ACC112 (cell line): ENCODE data around the gene TDRD3.
"Not testable (repeated sequence)": the region's sequence is repeated elsewhere in the genome, so short reads cannot be mapped to it uniquely, and the experiment has no call there.

Experiments
- H2AFZ ChIP-seq: fragments of 200-600 bp; sonication (generic); one replicate; pipeline ENCODE4 v1.6.0; 2017; ENCODE audit warnings: antibody characterized with exemption, low read length; ENCODE audit not compliant: unreplicated experiment
- H3K27ac ChIP-seq: fragments of 200-600 bp; sonication (generic); 2 replicates; pipeline ENCODE4 v1.5.1; 2014; ENCODE audit warnings: low read depth, mild to moderate bottlenecking, antibody characterized with exemption, low read length, moderate library complexity
- H3K27me3 ChIP-seq: fragments of 200-600 bp; sonication (generic); 2 replicates; pipeline ENCODE4 v1.6.1; 2014; ENCODE audit warnings: mild to moderate bottlenecking, antibody characterized with exemption, low read length, moderate library complexity, mixed read lengths; ENCODE audit not compliant: insufficient read depth
- H3K36me3 ChIP-seq: fragments of 200-600 bp; sonication (generic); 2 replicates; pipeline ENCODE4 v1.6.1; 2016; ENCODE audit warnings: mild to moderate bottlenecking, antibody characterized with exemption, low read length, moderate library complexity, mixed read lengths; ENCODE audit not compliant: insufficient read depth
- H3K4me1 ChIP-seq: fragments of 200-600 bp; sonication (generic); one replicate; pipeline ENCODE4 v1.6.1; 2016; ENCODE audit warnings: low read length, mixed read lengths; ENCODE audit not compliant: insufficient read depth, unreplicated experiment, control insufficient read depth
- H3K4me3 ChIP-seq: fragments of 200-600 bp; sonication (generic); 2 replicates; pipeline ENCODE4 v1.5.1; 2014; ENCODE audit warnings: mild to moderate bottlenecking, low read depth, low read length
- H3K79me2 ChIP-seq: fragments of 200-600 bp; sonication (generic); one replicate; pipeline ENCODE4 v1.6.0; 2016; ENCODE audit warnings: low read length; ENCODE audit not compliant: control insufficient read depth, unreplicated experiment, insufficient read depth

The TDRD3 gene

DNA sequence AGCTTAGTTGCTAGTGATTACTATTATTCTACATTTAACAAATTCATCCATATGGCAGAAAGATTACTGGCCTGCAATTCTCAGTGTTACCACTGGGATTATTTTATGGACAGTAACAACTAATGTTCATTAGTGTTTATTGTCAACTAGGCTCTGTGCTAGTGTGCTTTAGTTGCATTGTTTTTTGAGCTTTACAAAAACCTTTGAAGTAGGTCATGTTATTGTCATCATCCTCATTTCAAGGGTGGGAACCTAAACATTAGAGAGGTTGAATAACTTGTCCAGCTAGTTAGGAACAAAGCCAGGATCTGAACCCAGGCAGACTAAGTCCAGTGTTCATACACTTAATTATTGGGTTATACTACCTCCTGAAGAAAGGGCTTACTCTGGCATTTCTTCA is 27.8 kb upstream of the TDRD3 start:
- H3K4me1 ChIP-seq: no peaks in the 10 kb centered on the region
- no peak overlapping the region for H2AFZ ChIP-seq
- H3K27me3 ChIP-seq: peaks cover 18% of the 10 kb centered on the region
- no peaks in the 10 kb centered on the region for H3K36me3 ChIP-seq
- no peaks in the 10 kb centered on the region for H3K79me2 ChIP-seq
- no peak overlapping the region for H3K4me3 ChIP-seq
- no peak overlapping the region for H3K27ac ChIP-seq

- Histone ChIP-seq H3K79me2 (no peaks in the 10 kb centered on the region), H3K27me3 (peaks cover 12% of the 10 kb centered on the region), H3K4me3 (no peak overlapping the region), H3K36me3 (no peaks in the 10 kb centered on the region), H2AFZ (no peak overlapping the region), H3K27ac (no peak overlapping the region), H3K4me1 (no peaks in the 10 kb centered on the region)
Measured at GRCh38 chr13:60370343-60370742, 26.7 kb upstream of the TDRD3 start.

DNA sequence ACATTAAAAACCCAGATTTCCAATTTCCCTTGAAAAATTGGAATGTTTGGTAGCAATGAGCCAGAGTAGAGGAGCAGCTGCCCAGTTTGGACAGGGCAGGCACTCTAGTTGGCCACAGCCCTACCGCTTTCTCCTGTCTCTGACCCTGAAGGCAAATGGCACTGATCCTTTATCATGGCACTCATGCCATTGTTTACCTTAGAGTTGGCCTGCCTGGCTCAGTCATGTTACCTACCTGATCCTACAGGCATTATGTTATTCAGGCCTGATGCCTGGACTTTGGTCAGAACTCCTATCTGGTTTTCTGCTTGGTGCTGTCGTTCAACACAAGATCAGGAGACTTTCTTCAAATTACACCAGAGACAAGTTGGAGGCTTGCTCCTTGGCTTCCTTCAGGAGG is 24.9 kb upstream of the TDRD3 start:
- H3K4me1 ChIP-seq: no peaks in the 10 kb centered on the region
- no peak overlapping the region for H2AFZ ChIP-seq

DNA sequence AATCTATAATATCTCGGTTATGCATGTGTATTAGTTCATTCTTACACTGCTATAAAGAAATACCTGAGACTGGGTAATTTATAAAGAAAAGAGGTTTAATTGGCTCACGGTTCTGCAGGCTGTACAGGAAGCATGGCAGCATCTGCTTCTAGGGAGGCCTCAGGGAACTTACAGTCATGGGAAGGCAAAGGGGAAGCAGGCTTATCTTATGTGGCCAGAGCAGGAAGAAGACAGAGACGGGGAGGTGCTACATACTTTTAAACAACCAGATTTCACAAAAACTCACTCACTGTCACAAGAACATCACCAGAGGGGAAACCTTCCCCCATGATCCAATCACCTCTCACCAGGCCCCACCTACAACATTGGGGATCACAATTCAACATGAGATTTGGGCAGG is 17.7 kb upstream of the TDRD3 start:
- not testable (repeated sequence) for H3K27ac ChIP-seq, H3K4me3 ChIP-seq, H3K27me3 ChIP-seq, H3K4me1 ChIP-seq, H3K36me3 ChIP-seq, H3K79me2 ChIP-seq, H2AFZ ChIP-seq

More for the DNA sequence above, 24.9 kb upstream of the TDRD3 start:
- Histone ChIP-seq H3K27me3 (peaks cover 7% of the 10 kb centered on the region; the same call in 1 of the 2 replicates), H3K27ac (no peak overlapping the region), H3K36me3 (no peaks in the 10 kb centered on the region), H3K79me2 (no peaks in the 10 kb centered on the region), H3K4me3 (no peak overlapping the region)

DNA sequence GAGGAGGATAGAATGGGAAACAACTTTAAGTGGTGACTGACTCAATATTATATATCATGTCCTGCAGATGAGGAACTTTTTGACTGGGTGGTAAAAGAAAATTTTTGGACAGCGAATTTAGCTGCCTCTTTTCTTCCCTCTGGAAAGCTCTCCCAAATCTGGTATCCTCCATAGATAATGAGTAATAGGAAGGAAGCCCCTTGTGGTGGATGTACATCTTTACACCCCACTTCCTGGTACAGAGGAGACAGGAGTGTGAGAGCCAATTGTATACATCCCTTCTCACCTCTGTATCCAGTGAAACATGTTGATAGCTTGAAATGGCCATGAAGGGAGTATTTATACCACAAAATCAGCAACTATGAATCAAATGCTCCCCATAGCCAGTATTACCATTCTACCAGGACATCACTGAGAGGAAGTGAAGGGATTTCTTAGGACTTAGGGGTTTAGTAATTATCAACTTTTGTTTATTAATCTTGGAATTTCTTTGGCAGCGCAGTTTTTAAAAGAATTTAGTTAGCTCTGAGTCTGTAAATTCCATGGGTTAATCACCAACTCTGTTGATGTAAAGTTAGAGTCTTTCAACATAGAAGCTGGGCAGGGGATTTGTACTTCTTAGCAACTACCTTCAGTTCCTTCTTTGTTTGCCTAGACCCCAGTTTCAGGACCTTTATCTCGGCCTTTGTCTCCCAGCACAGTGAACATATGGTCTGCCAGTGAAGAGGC is 17.0 kb upstream of the TDRD3 start:
- Histone ChIP-seq H3K4me3 (no peak overlapping the region), H3K36me3 (no peaks in the 10 kb centered on the region), H2AFZ (no peak overlapping the region), H3K79me2 (no peaks in the 10 kb centered on the region), H3K4me1 (no peaks in the 10 kb centered on the region), H3K27me3 (0 out of 2 replicates have a peak, but pooled peaks cover 2% of the 10 kb centered on the region), H3K27ac (no peak overlapping the region)

DNA sequence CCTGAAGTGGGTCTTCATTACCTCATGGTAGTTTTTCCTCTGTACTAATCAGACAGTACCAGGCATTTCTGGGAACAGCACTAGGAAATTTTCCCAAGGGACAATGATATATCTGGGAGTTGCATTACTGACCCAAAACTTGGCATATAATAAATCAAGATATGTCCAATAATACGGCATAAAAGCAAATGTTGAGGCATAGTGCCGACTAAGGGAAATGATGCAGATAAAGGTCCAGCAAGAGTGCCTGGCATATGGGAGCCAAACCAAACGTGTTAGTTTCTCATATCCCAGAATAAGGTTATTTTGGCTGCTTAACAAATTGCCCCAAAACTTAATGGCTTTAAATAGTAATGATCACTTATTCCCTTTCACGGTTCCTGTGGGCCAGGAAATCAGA is 12.1 kb upstream of the TDRD3 start:
- Histone ChIP-seq H3K4me1 (no peaks in the 10 kb centered on the region), H3K27me3 (0 out of 2 replicates have a peak, but pooled peaks cover 2% of the 10 kb centered on the region), H3K4me3 (no peak overlapping the region), H2AFZ (no peak overlapping the region), H3K79me2 (no peaks in the 10 kb centered on the region), H3K36me3 (no peaks in the 10 kb centered on the region), H3K27ac (no peak overlapping the region)

DNA sequence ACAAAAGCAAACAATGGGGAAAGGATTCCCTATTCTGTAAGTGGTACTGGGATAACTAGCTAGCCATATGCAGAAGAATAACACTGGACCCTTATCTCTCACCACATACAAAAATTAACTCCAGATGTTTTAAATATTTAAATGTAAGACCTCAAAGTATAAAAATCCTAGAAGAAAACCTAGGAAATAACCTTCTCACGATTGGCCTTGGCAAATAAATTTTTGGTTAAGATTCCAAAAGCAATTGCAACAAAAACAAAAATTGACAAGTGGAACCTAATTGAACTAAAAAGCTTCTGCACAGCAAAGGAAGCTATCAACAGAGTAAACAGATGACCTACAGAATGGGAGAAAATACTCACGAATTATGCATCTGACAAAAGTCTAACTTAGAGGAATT is 10.8 kb upstream of the TDRD3 start:
- Histone ChIP-seq H2AFZ (no peak overlapping the region), H3K36me3 (no peaks in the 10 kb centered on the region), H3K27ac (no peak overlapping the region), H3K27me3 (0 out of 2 replicates have a peak, but pooled peaks cover 2% of the 10 kb centered on the region), H3K79me2 (no peaks in the 10 kb centered on the region), H3K4me3 (no peak overlapping the region), H3K4me1 (no peaks in the 10 kb centered on the region)

- Histone ChIP-seq H3K27me3 (no peaks in the 10 kb centered on the region), H3K27ac (no peak overlapping the region), H3K4me3 (no peak overlapping the region), H3K79me2 (no peaks in the 10 kb centered on the region), H3K36me3 (no peaks in the 10 kb centered on the region), H2AFZ (no peak overlapping the region), H3K4me1 (no peaks in the 10 kb centered on the region)
Measured at GRCh38 chr13:60392131-60392530, 4.9 kb upstream of the TDRD3 start.

- H3K4me3 ChIP-seq: peak overlapping the region; percentile 85
Measured at GRCh38 chr13:60395971-60396782, 843 bp upstream of the TDRD3 start.

GRCh38 chr13:60397704-60398378 is 821 bp downstream of the TDRD3 start:
- Histone ChIP-seq H3K4me1 (peaks cover 10% of the 10 kb centered on the region), H3K4me3 (peak overlapping the region; percentile 91), H3K79me2 (peaks cover 29% of the 10 kb centered on the region), H3K27me3 (no peaks in the 10 kb centered on the region), H3K27ac (peak overlapping the region; percentile 73), H3K36me3 (no peaks in the 10 kb centered on the region), H2AFZ (peak overlapping the region; percentile 91)

More at GRCh38 chr13:60395971-60396782, 843 bp upstream of the TDRD3 start:
- Histone ChIP-seq H3K27me3 (no peaks in the 10 kb centered on the region), H3K4me1 (peaks cover 10% of the 10 kb centered on the region), H3K27ac (peak overlapping the region; percentile 73), H2AFZ (peak overlapping the region; percentile 84), H3K36me3 (no peaks in the 10 kb centered on the region), H3K79me2 (peaks cover 25% of the 10 kb centered on the region)
